GM21786 (cell line): Measurements from ENCODE around the gene PDXDC1.
"Not testable (repeated sequence)": the region's sequence is repeated elsewhere in the genome, so short reads cannot be mapped to it uniquely, and the experiment has no call there.

ENCODE experiments used
- ATAC-seq: cut with Tn5 transposase; IDR thresholded peaks from one replicate; pipeline ENCODE4 v1.9.1; 2021; ENCODE audit not compliant: unreplicated experiment

Gene PDXDC1

GRCh38 chr16:15057681-15058417 is 83.0 kb downstream of the PDXDC1 start:
- no peak for ATAC-seq

- no peak for ATAC-seq
These were observed 84.5 kb downstream of the PDXDC1 start for GRCh38 chr16:15059324-15059723.

- ATAC-seq = not testable (repeated sequence)
These were observed 87.4 kb downstream of the PDXDC1 start for GRCh38 chr16:15062085-15062810.

- not testable (repeated sequence) for ATAC-seq
These were observed 91.1 kb downstream of the PDXDC1 start for GRCh38 chr16:15065961-15066360.

- ATAC-seq = not testable (repeated sequence)
These were observed 91.9 kb downstream of the PDXDC1 start for GRCh38 chr16:15066690-15067089.

GRCh38 chr16:15071013-15071412 is 96.2 kb downstream of the PDXDC1 start:
- not testable (repeated sequence) for ATAC-seq

GRCh38 chr16:15071916-15072769 is 97.3 kb downstream of the PDXDC1 start:
- peak; percentile 40 for ATAC-seq

- no peak for ATAC-seq
These were observed 98.3 kb downstream of the PDXDC1 start for GRCh38 chr16:15073101-15073500.

GRCh38 chr16:15076161-15076560 is 101.3 kb downstream of the PDXDC1 start:
- ATAC-seq = not testable (repeated sequence)

- not testable (repeated sequence) for ATAC-seq
These were observed 106.1 kb downstream of the PDXDC1 start for GRCh38 chr16:15080883-15081282.

- ATAC-seq = peak; percentile 48
These were observed 108.0 kb downstream of the PDXDC1 start for GRCh38 chr16:15082788-15083187.

- not testable (repeated sequence) for ATAC-seq
These were observed 115.9 kb downstream of the PDXDC1 start for GRCh38 chr16:15090663-15091269.

- ATAC-seq = not testable (repeated sequence)
These were observed 118.7 kb downstream of the PDXDC1 start for GRCh38 chr16:15093571-15093954.

- ATAC-seq = peak; percentile 97
These were observed 119.4 kb downstream of the PDXDC1 start, which contains the start of gene RRN3 for GRCh38 chr16:15093955-15094827. Gene RRN3, minus strand, starts transcription at chr16:15094272. Its CDS starts 39 bp downstream, at chr16:15094233.

GRCh38 chr16:15096583-15096972 is 121.8 kb downstream of the PDXDC1 start:
- not testable (repeated sequence) for ATAC-seq

GRCh38 chr16:15099366-15099909 is 124.6 kb downstream of the PDXDC1 start:
- not testable (repeated sequence) for ATAC-seq

- not testable (repeated sequence) for ATAC-seq
These were observed 125.7 kb downstream of the PDXDC1 start for GRCh38 chr16:15100372-15100987.

- not testable (repeated sequence) for ATAC-seq
These were observed 153.0 kb downstream of the PDXDC1 start for GRCh38 chr16:15127641-15128425.
